IMR-90 (cell line): ENCODE data around the gene TRAP1. TPM values are rescaled to one million over a fixed set of nuclear protein-coding genes. Genes with fewer than 3 reads are reported as not detected.

ENCODE experiments used
- ATAC-seq: fragments of 200-7000 bp; cut with Tn5 transposase; 2 replicates; pipeline ENCODE4 v1.9.1; 2020; ENCODE audit warnings: low read depth, mild to moderate bottlenecking, moderate library complexity
- BruUV-seq: library from RNA; stranded (reverse); fragments of 400-500 nt; replicated peaks from 2 replicates; lab custom pipeline; 2021; lab: Mats Ljungman, UMichigan
- CTCF ChIA-PET: fragments of 300-600 bp; formaldehyde crosslinking; extraction: SDS; loops from one replicate; lab custom pipeline; 2021; ENCODE audit warnings: antibody characterized with exemption; lab: Yijun Ruan, JAX
- POLR2A ChIA-PET: fragments of 300-600 bp; sonication (Branson Sonifier 250); formaldehyde crosslinking; loops from one replicate; lab custom pipeline; 2022; ENCODE audit warnings: antibody characterized with exemption; ENCODE audit not compliant: unreplicated experiment; lab: Charles Lee
- DNase-seq: peaks from one replicate; pipeline ENCODE4 v3.0.0; 2013
- H2AFZ ChIP-seq: replicated peaks from 2 replicates; pipeline ENCODE3; 2013; ENCODE audit warnings: low read length, mild to moderate bottlenecking; ENCODE audit not compliant: poor library complexity
- H2AK5ac ChIP-seq: 2 replicates; pipeline ENCODE4 v1.6.1; 2013; ENCODE audit warnings: low read depth, low read length, inconsistent platforms
- H2AK9ac ChIP-seq: replicated peaks from 2 replicates; pipeline ENCODE3; 2013; ENCODE audit warnings: mild to moderate bottlenecking, low read depth, low read length, moderate library complexity; ENCODE audit not compliant: poor library complexity
- H2BK120ac ChIP-seq: 2 replicates; pipeline ENCODE4 v1.6.1; 2013; ENCODE audit warnings: low read depth, low read length, inconsistent platforms
- H2BK15ac ChIP-seq: 3 replicates; pipeline ENCODE4 v1.6.1; 2013; ENCODE audit warnings: low read depth, low read length, inconsistent platforms
- H2BK20ac ChIP-seq: 2 replicates; pipeline ENCODE4 v1.6.1; 2013; ENCODE audit warnings: low read depth, mild to moderate bottlenecking, inconsistent platforms, low read length, moderate library complexity
- H2BK5ac ChIP-seq: 2 replicates; pipeline ENCODE4 v1.6.1; 2013; ENCODE audit warnings: mild to moderate bottlenecking, low read depth, low read length, inconsistent platforms; ENCODE audit not compliant: poor library complexity, severe bottlenecking
- H3K14ac ChIP-seq: replicated peaks from 2 replicates; pipeline ENCODE4 v1.6.1; 2013; ENCODE audit warnings: low read depth, low read length, inconsistent platforms
- H3K18ac ChIP-seq: 2 replicates; pipeline ENCODE4 v1.6.1; 2013; ENCODE audit warnings: low read depth, low read length, control low read depth
- H3K23ac ChIP-seq: 2 replicates; pipeline ENCODE4 v1.6.1; 2013; ENCODE audit warnings: low read depth, low read length, inconsistent platforms
- H3K27ac ChIP-seq: 2 replicates; pipeline ENCODE4 v1.5.1; 2013; ENCODE audit warnings: mild to moderate bottlenecking, control low read depth, low read length; ENCODE audit not compliant: insufficient read depth
- H3K27me3 ChIP-seq: 2 replicates; pipeline ENCODE4 v1.6.1; 2013; ENCODE audit warnings: low read length; ENCODE audit not compliant: control insufficient read depth, insufficient read depth
- H3K36me3 ChIP-seq: 2 replicates; pipeline ENCODE4 v1.6.1; 2013; ENCODE audit warnings: low read length, mixed read lengths; ENCODE audit not compliant: control insufficient read depth, insufficient read depth
- H3K4ac ChIP-seq: 2 replicates; pipeline ENCODE4 v1.6.1; 2013; ENCODE audit warnings: low read depth, low read length, inconsistent platforms
- H3K4me1 ChIP-seq: 2 replicates; pipeline ENCODE4 v1.6.1; 2013; ENCODE audit warnings: low read length, mixed read lengths; ENCODE audit not compliant: control insufficient read depth, insufficient read depth
- H3K4me2 ChIP-seq: 2 replicates; pipeline ENCODE4 v1.6.1; 2013; ENCODE audit warnings: low read depth, mild to moderate bottlenecking, control low read depth, low read length, moderate library complexity
- H3K4me3 ChIP-seq: 2 replicates; pipeline ENCODE4 v1.5.1; 2013; ENCODE audit warnings: low read depth, mild to moderate bottlenecking, control low read depth, low read length, moderate library complexity; ENCODE audit not compliant: insufficient read depth
- H3K56ac ChIP-seq: 2 replicates; pipeline ENCODE4 v1.6.1; 2013; ENCODE audit warnings: low read length, inconsistent platforms; ENCODE audit not compliant: insufficient read depth; ENCODE audit errors: extremely low read depth
- H3K79me1 ChIP-seq, 2 experiments: 2 replicates each; pipeline ENCODE4 v1.6.1; 2013; ENCODE audit warnings: low read length in 2 of 2, inconsistent platforms in 1 of 2, low read depth in 1 of 2
- H3K9ac ChIP-seq: 2 replicates; pipeline ENCODE4 v1.6.1; 2013; ENCODE audit warnings: low read depth, low read length, control low read depth
- H3K9me1 ChIP-seq: 2 replicates; pipeline ENCODE4 v1.6.1; 2013; ENCODE audit warnings: low read length, inconsistent platforms; ENCODE audit not compliant: insufficient read depth
- H3K9me3 ChIP-seq: 2 replicates; pipeline ENCODE4 v1.6.1; 2013; ENCODE audit warnings: low read length; ENCODE audit not compliant: control insufficient read depth, insufficient read depth
- H4K20me1 ChIP-seq: 2 replicates; pipeline ENCODE4 v1.6.1; 2013; ENCODE audit warnings: low read length, inconsistent platforms; ENCODE audit not compliant: insufficient read depth
- H4K5ac ChIP-seq: 2 replicates; pipeline ENCODE4 v1.6.1; 2013; ENCODE audit warnings: mild to moderate bottlenecking, low read depth, low read length, control low read depth
- H4K8ac ChIP-seq, 2 experiments: 2 replicates each; pipeline ENCODE4 v1.6.1; 2013; ENCODE audit warnings: low read depth in 2 of 2, low read length in 2 of 2, control low read depth in 1 of 2, inconsistent platforms in 1 of 2
- H4K91ac ChIP-seq: 2 replicates; pipeline ENCODE4 v1.6.1; 2013; ENCODE audit warnings: low read depth, low read length, inconsistent platforms; ENCODE audit not compliant: insufficient read depth
- CEBPB ChIP-seq: IDR thresholded peaks from 2 replicates; pipeline ENCODE4 v1.6.1; 2012; ENCODE audit warnings: low read depth, low read length, improper control_type of control experiment
- FOS ChIP-seq: fragments of 150-350 bp; IDR thresholded peaks from 2 replicates; pipeline ENCODE4 v1.6.1; 2016; ENCODE audit warnings: low read depth, low read length
- MAFK ChIP-seq: IDR thresholded peaks from 2 replicates; pipeline ENCODE4 v1.6.1; 2012; ENCODE audit warnings: low read depth, low read length, improper control_type of control experiment
- MAZ ChIP-seq: IDR thresholded peaks from 2 replicates; pipeline ENCODE4 v1.6.1; 2012; ENCODE audit warnings: low read depth, mild to moderate bottlenecking, low read length, improper control_type of control experiment, moderate library complexity, borderline replicate concordance
- NFE2L2 ChIP-seq: fragments of 150-350 bp; IDR thresholded peaks from 2 replicates; pipeline ENCODE4 v1.6.1; 2016; ENCODE audit warnings: low read depth, mild to moderate bottlenecking, low read length
- RAD21 ChIP-seq: IDR thresholded peaks from 2 replicates; pipeline ENCODE4 v1.6.1; 2012; ENCODE audit warnings: low read length, improper control_type of control experiment
- RCOR1 ChIP-seq: IDR thresholded peaks from 2 replicates; pipeline ENCODE4 v1.6.1; 2012; ENCODE audit warnings: mild to moderate bottlenecking, low read length, improper control_type of control experiment; ENCODE audit not compliant: insufficient replicate concordance
- RFX5 ChIP-seq: IDR thresholded peaks from 2 replicates; pipeline ENCODE4 v1.8.0; 2012; ENCODE audit warnings: low read depth, mild to moderate bottlenecking, low read length, moderate library complexity
- SMC3 ChIP-seq: fragments of 150-350 bp; IDR thresholded peaks from 2 replicates; pipeline ENCODE4 v1.6.1; 2016; ENCODE audit warnings: low read depth, mild to moderate bottlenecking, antibody characterized with exemption, low read length, moderate library complexity
- USF2 ChIP-seq: fragments of 150-350 bp; IDR thresholded peaks from 2 replicates; pipeline ENCODE4 v1.6.1; 2017; ENCODE audit warnings: mild to moderate bottlenecking, antibody characterized with exemption, low read length, low read depth
- WGBS, 2 experiments: methylation state at CpG; one replicate each; pipeline versions ENCODE4 v1.1.5 to v1.1.7; 2013; ENCODE audit warnings: missing lambda C conversion rate in 2 of 2; ENCODE audit not compliant: insufficient read length in 1 of 2; ENCODE audit errors: extremely low coverage in 2 of 2; 5-methylcytosine and 5-hydroxymethylcytosine counted together
- dilution Hi-C: fragments of 300-500 bp; cut with HindIII; formaldehyde crosslinking; loops from one replicate; pipeline ENCODE4 v1.14.3; 2018; ENCODE audit warnings: low sequenced_read_pairs; ENCODE audit not compliant: unreplicated experiment
- in situ Hi-C: fragments of 300-500 bp; cut with MboI; formaldehyde crosslinking; loops from 3 replicates; pipeline ENCODE4 v1.14.3; 2019; ENCODE audit warnings: low sequenced_read_pairs, inconsistent platforms, mixed read lengths
- intact Hi-C: fragments of 100-400 bp; cut with micrococcal nuclease; formaldehyde crosslinking; loops from 2 replicates; pipeline ENCODE4 v1.10.0; 2022
- polyA plus RNA-seq, 3 experiments: library from polyadenylated mRNA; depleted of rRNA; stranded (reverse); fragments of >200 nt; gene quantifications; 2 replicates each; pipeline ENCODE4 v1.2.3, GENCODE V29; 2012; ENCODE audit warnings: low replicate concordance in 1 of 3
- total RNA-seq: library from RNA; depleted of rRNA; stranded (reverse); fragments of >200 nt; gene quantifications from 2 replicates; pipeline ENCODE4 v1.2.3, GENCODE V29; 2012

TRAP1 gene
- total and polyA plus RNA-seq, 2 of the 4 experiments (the other 2 are of a cell fraction), result 139 to 145 TPM

GRCh38 chr16:3734758-3735221 lies 17.5 kb upstream of the TRAP1 start:
- Histone ChIP-seq H3K14ac (no peak overlapping the region), H4K91ac (no peak overlapping the region), H3K79me1 (peaks cover 24 to 69% of the 10 kb centered on the region in 2 experiments), H3K27ac (no peak overlapping the region), H3K4ac (no peak overlapping the region), H2AK5ac (no peak overlapping the region), H4K20me1 (peaks cover 12% of the 10 kb centered on the region), H3K4me2 (no peak overlapping the region), H3K4me3 (no peak overlapping the region), H3K18ac (no peak overlapping the region), H2AK9ac (peak overlapping the region; percentile 42), H2AFZ (no peak overlapping the region), H2BK15ac (no peak overlapping the region), H3K9me3 (no peaks in the 10 kb centered on the region), H2BK5ac (no peak overlapping the region), H4K8ac (no peak overlapping the region), H3K27me3 (no peaks in the 10 kb centered on the region), H3K56ac (no peak overlapping the region), H4K5ac (no peak overlapping the region), H3K36me3 (peaks cover 84% of the 10 kb centered on the region), H2BK120ac (no peak overlapping the region), H3K4me1 (no peaks in the 10 kb centered on the region), H3K9ac (no peak overlapping the region), H3K9me1 (peaks cover 5% of the 10 kb centered on the region; the same call in 1 of the 2 replicates), H2BK20ac (no peak overlapping the region), H3K23ac (no peak overlapping the region)
- ATAC-seq (no peak), DNase-seq (no peak)
- ChIA-PET POLR2A (no interaction called here), CTCF (no interaction called here)
- TF ChIP-seq NFE2L2, result no peak
- TF ChIP-seq MAFK, result no peak
- no peak for TF ChIP-seq MAZ
- TF ChIP-seq RFX5, result no peak
- TF ChIP-seq USF2, result no peak
- no peak for TF ChIP-seq FOS
- no peak for TF ChIP-seq RCOR1
- no peak for TF ChIP-seq SMC3
- no peak for TF ChIP-seq CEBPB
- no peak for TF ChIP-seq RAD21
- dilution Hi-C loops, result no loop called here
- WGBS, 2 experiments, result 97% methylated on average over 13 of the region's 25 CpGs; no CpG with 5 or more reads in 1 of the 2 experiments
- intact Hi-C loops, result no loop called here
- in situ Hi-C loops, result no loop called here
- BruUV-seq, result no TSS peak
